ENCODE data around the gene NUPR1. TPM values are rescaled to one million over a fixed set of nuclear protein-coding genes. Genes with fewer than 3 reads are reported as not detected.

The NUPR1 gene
- total RNA-seq, 1 experiment from 2014 or later: 2.2 TPM

- no TSS peak for BruUV-seq (replicated peaks)
- H2AFZ ChIP-seq (ENCODE audit: low read depth, low read length, poor library complexity, severe bottlenecking): no peak overlapping the region
- H3K27me3 ChIP-seq (ENCODE audit: insufficient read depth, low read length): no peaks in the 10 kb centered on the region
- no peak overlapping the region for H3K27ac ChIP-seq (ENCODE audit: low read depth, low read length)
- H4K20me1 ChIP-seq (ENCODE audit: insufficient read depth): no peaks in the 10 kb centered on the region
- no peak for DNase-seq (ENCODE audit: low read depth, low spot score)
- H3K9me3 ChIP-seq (ENCODE audit: control insufficient read depth in 1 of 2, insufficient read depth in 1 of 2, low read depth in 1 of 2, low read length in 2 of 2): no peaks in the 10 kb centered on the region
- intact Hi-C loops (cut with micrococcal nuclease): no loop called here
- H3K79me2 ChIP-seq (ENCODE audit: insufficient read depth, low read length): no peaks in the 10 kb centered on the region
- no peak overlapping the region for H3K9ac ChIP-seq (ENCODE audit: low read length)
- ChIA-PET CTCF (no interaction called here), RAD21 (ENCODE audit: low non-redundant PET in 1 of 2, low total read pairs in 2 of 2, uncharacterized antibody in 2 of 2, unreplicated experiment in 2 of 2) (no interaction called here), POLR2A (no interaction called here)
- TF ChIP-seq YY1 (IDR thresholded peaks at IDR 0.05; ENCODE audit: extremely low read depth, insufficient replicate concordance, low read depth, low read length) (no peak), SP1 (IDR thresholded peaks at IDR 0.05; ENCODE audit: low read depth) (no peak), POLR2A (IDR thresholded peaks at IDR 0.05; ENCODE audit: borderline replicate concordance, extremely low read depth, insufficient read depth, insufficient read length) (no peak), ELF1 (IDR thresholded peaks at IDR 0.05; ENCODE audit: borderline replicate concordance, low read depth) (no peak), EGR1 (IDR thresholded peaks at IDR 0.05; ENCODE audit: low read depth) (no peak), SIN3A (IDR thresholded peaks at IDR 0.05; ENCODE audit: low read depth) (no peak), EZH2 (IDR thresholded peaks at IDR 0.05) (no peak), CTCF (IDR thresholded peaks at IDR 0.05 in 2 of 3, conservative IDR thresholded peaks at IDR 0.05 in 1 of 3; ENCODE audit: borderline replicate concordance in 1 of 3, insufficient read depth in 1 of 3, low read depth in 2 of 3, low read length in 2 of 3) (no peak)
- TF ChIP-seq, protein P1, sequence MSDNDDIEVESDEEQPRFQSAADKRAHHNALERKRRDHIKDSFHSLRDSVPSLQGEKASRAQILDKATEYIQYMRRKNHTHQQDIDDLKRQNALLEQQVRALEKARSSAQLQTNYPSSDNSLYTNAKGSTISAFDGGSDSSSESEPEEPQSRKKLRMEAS (IDR thresholded peaks at IDR 0.05): no peak
- H3K4me2 ChIP-seq (ENCODE audit: low read length): no peak overlapping the region
- no peaks in the 10 kb centered on the region for H3K36me3 ChIP-seq (ENCODE audit: control insufficient read depth in 1 of 2, insufficient read depth in 2 of 2, low read length in 2 of 2)
- no peaks in the 10 kb centered on the region for H3K9me2 ChIP-seq (ENCODE audit: insufficient read depth)
- ATAC-seq: no peak
- H3K4me1 ChIP-seq (ENCODE audit: control insufficient read depth in 1 of 2, insufficient read depth in 2 of 2, low read length in 2 of 2): peaks cover 0 to 5% of the 10 kb centered on the region in 2 experiments; a peak in 2 of 4 replicates
- H3K4me3 ChIP-seq (replicated peaks in 1 of 2; ENCODE audit: low read depth in 1 of 2, low read length in 2 of 2): no peak overlapping the region
These were observed 41.4 kb downstream of the NUPR1 start for GRCh38 chr16:28497386-28497785.

GRCh38 chr16:28496844-28497243, 41.9 kb downstream of the NUPR1 start:
- Histone ChIP-seq H3K4me2 (ENCODE audit: low read length) (no peak overlapping the region), H3K36me3 (ENCODE audit: control insufficient read depth in 1 of 2, insufficient read depth in 2 of 2, low read length in 2 of 2) (no peaks in the 10 kb centered on the region), H3K79me2 (ENCODE audit: insufficient read depth, low read length) (no peaks in the 10 kb centered on the region), H3K4me1 (ENCODE audit: control insufficient read depth in 1 of 2, insufficient read depth in 2 of 2, low read length in 2 of 2) (peaks cover 0 to 9% of the 10 kb centered on the region in 2 experiments; a peak in 2 of 4 replicates), H3K9ac (ENCODE audit: low read length) (no peak overlapping the region), H4K20me1 (ENCODE audit: insufficient read depth) (no peaks in the 10 kb centered on the region), H2AFZ (ENCODE audit: low read depth, low read length, poor library complexity, severe bottlenecking) (no peak overlapping the region), H3K27ac (ENCODE audit: low read depth, low read length) (no peak overlapping the region), H3K9me2 (ENCODE audit: insufficient read depth) (no peaks in the 10 kb centered on the region), H3K4me3 (replicated peaks in 1 of 2; ENCODE audit: low read depth in 1 of 2, low read length in 2 of 2) (no peak overlapping the region), H3K27me3 (ENCODE audit: insufficient read depth, low read length) (no peaks in the 10 kb centered on the region), H3K9me3 (ENCODE audit: control insufficient read depth in 1 of 2, insufficient read depth in 1 of 2, low read depth in 1 of 2, low read length in 2 of 2) (no peaks in the 10 kb centered on the region)
- DNase-seq (ENCODE audit: low read depth, low spot score): no peak
- TF ChIP-seq TCF7L2 (IDR thresholded peaks at IDR 0.05; ENCODE audit: borderline replicate concordance, extremely low read depth, insufficient read depth, insufficient read length) (no peak), JUND (IDR thresholded peaks at IDR 0.05) (no peak), SRF (IDR thresholded peaks at IDR 0.05; ENCODE audit: low read depth) (no peak), POLR2AphosphoS5 (IDR thresholded peaks at IDR 0.05; ENCODE audit: low read depth, low read length) (no peak), ELF1 (IDR thresholded peaks at IDR 0.05; ENCODE audit: borderline replicate concordance, low read depth) (no peak), CBX3 (IDR thresholded peaks at IDR 0.05; ENCODE audit: low read depth) (no peak), EGR1 (IDR thresholded peaks at IDR 0.05; ENCODE audit: low read depth) (no peak), EZH2 (IDR thresholded peaks at IDR 0.05) (no peak), CEBPB (IDR thresholded peaks at IDR 0.05; ENCODE audit: low read depth) (no peak), SP1 (IDR thresholded peaks at IDR 0.05; ENCODE audit: low read depth) (no peak), ZFX (IDR thresholded peaks at IDR 0.05) (no peak)
- TF ChIP-seq, protein P1 (IDR thresholded peaks at IDR 0.05): no peak
- ChIA-PET POLR2A (no interaction called here), RAD21 (ENCODE audit: low non-redundant PET in 1 of 2, low total read pairs in 2 of 2, uncharacterized antibody in 2 of 2, unreplicated experiment in 2 of 2) (no interaction called here), CTCF (no interaction called here)
- BruUV-seq (replicated peaks): no TSS peak
- ATAC-seq: no peak
- intact Hi-C loops (cut with micrococcal nuclease): no loop called here

Measured in HCT116 (cell line).